Body of pancreas (tissue), 4 donors: ENCODE results near the gene PDIA5.

ENCODE experiments used
- POLR2A ChIP-seq, 3 donors: fragments of 450-650 bp; IDR thresholded peaks; one replicate each; pipeline ENCODE4 v1.6.1; 2016; ENCODE audit warnings: antibody characterized with exemption in 3 of 3, mild to moderate bottlenecking in 2 of 3
- TF ChIP-seq, protein P1 (sequence below), 7 experiments: fragments of 450-650 bp in 4 of 7; fragments of 200-600 bp in 3 of 7; sonication (generic) in 3 of 7; IDR thresholded peaks; one replicate each; pipeline ENCODE4 v1.5.1; 2016 to 2019; ENCODE audit warnings: antibody characterized with exemption in 7 of 7

DNA sequence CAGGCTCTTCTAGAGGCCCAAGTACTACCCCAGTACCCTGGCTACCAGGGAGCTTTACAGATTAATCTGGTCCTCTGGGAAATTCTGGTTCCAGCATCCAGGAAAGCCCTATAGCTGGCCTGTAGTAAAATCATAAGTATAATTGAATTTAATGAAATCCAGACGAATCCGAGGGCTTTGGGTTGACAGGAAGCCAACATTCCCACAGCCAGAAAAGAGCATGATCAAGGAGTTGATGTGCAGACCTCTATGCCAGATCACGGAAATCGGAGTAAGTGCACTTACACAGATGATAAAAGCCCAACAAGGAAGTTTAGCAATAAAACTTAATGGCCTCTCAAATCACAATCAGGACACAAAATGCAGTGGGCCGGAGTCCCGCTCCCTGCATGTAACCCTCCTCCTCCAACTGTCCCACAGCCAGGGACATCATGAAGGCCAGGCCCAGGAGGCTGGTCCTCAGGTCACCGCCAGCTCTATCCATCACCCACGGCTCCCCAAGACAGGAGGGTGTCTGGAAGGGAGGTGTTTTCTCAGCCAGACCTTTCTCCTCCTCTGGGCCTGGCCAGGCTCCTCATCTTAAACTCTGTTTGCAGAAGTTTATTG is 72.1 kb downstream of the PDIA5 start:
- no peak for TF ChIP-seq POLR2A (IDR thresholded peaks at IDR 0.05)
- TF ChIP-seq, protein P1, sequence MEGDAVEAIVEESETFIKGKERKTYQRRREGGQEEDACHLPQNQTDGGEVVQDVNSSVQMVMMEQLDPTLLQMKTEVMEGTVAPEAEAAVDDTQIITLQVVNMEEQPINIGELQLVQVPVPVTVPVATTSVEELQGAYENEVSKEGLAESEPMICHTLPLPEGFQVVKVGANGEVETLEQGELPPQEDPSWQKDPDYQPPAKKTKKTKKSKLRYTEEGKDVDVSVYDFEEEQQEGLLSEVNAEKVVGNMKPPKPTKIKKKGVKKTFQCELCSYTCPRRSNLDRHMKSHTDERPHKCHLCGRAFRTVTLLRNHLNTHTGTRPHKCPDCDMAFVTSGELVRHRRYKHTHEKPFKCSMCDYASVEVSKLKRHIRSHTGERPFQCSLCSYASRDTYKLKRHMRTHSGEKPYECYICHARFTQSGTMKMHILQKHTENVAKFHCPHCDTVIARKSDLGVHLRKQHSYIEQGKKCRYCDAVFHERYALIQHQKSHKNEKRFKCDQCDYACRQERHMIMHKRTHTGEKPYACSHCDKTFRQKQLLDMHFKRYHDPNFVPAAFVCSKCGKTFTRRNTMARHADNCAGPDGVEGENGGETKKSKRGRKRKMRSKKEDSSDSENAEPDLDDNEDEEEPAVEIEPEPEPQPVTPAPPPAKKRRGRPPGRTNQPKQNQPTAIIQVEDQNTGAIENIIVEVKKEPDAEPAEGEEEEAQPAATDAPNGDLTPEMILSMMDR (IDR thresholded peaks at IDR 0.05): no peak
